IPS-18c (cell line): ENCODE measurements around the gene TTC7B.

Experiments used
- H3K4me3 ChIP-seq: 2 replicates; pipeline ENCODE4 v1.7.0; 2013; ENCODE audit warnings: low read depth, mild to moderate bottlenecking, low read length, moderate library complexity; ENCODE audit not compliant: insufficient read depth
- H3K9me3 ChIP-seq: one replicate; pipeline ENCODE4 v1.6.1; 2013; ENCODE audit warnings: mild to moderate bottlenecking, low read length, moderate library complexity; ENCODE audit not compliant: control insufficient read depth, insufficient read depth

TTC7B gene

GRCh38 chr14:90616313-90616712, 199.9 kb downstream of the TTC7B start:
- Histone ChIP-seq H3K9me3 (no peaks in the 10 kb centered on the region), H3K4me3 (no peak overlapping the region)

GRCh38 chr14:90615517-90616060, 200.6 kb downstream of the TTC7B start:
- H3K4me3 ChIP-seq: no peak overlapping the region

DNA sequence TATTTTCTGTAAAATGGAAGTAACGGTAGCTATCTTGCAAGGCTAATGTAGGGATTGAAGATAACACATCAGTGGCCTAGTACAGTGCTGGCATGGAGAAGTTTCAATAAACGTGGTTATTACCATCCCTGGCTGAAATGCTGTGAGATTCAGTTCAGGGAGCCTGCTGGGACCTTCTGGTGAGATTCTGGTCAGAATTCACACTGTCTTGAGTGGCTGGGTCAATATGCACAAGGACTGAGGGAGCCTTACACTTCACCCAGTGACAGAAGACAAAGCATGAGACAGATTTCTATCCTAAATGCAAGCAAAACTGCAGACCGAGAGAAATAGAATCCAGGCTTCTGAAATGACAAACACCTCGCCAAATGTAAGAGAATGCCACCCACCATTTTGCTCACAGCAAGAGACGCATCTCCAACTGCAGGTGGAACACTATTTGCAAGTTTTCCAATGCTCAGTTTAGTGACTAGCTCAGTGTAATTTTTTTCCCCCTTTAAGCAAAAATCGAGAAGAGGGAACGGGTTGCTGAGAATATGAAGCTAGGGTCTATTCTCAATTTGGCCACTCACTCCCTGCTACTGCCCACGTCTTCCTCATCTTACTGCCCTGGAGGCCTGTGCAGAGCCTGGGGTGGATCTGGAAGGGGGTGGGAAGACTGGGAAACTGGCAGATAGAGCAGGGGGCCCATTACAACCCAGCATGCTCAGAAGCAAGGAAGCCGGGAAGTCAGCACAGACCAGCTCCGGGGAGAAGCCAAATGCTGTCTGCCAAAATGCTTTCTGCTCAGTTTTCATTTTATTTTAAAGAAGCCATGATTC, 201.3 kb downstream of the TTC7B start:
- Histone ChIP-seq H3K4me3 (no peak overlapping the region), H3K9me3 (no peaks in the 10 kb centered on the region)

More at GRCh38 chr14:90615517-90616060, 200.6 kb downstream of the TTC7B start:
- no peaks in the 10 kb centered on the region for H3K9me3 ChIP-seq

DNA sequence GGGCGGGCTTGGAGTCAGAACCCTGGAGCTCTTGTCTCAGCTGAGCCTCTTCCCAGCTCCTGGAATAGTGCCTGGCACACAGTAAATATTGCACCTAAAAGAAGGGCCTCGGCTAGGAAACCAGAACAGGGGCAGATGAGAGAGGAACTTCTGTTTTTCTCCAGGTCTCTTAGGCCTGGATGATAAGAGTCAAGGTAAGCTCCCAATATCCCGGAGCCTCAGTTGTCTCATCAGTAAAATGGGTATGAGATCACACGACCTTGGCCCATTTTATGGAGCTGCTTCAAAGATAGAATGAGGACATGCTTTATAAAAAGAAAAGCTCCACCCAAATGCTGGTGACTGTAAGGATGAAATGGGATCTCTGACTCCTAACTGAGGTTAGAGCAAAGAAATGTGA, 202.2 kb downstream of the TTC7B start:
- Histone ChIP-seq H3K4me3 (no peak overlapping the region), H3K9me3 (no peaks in the 10 kb centered on the region)

- H3K4me3 ChIP-seq: no peak overlapping the region
- H3K9me3 ChIP-seq: no peaks in the 10 kb centered on the region
Measured at GRCh38 chr14:90613453-90613852, 202.8 kb downstream of the TTC7B start.

DNA sequence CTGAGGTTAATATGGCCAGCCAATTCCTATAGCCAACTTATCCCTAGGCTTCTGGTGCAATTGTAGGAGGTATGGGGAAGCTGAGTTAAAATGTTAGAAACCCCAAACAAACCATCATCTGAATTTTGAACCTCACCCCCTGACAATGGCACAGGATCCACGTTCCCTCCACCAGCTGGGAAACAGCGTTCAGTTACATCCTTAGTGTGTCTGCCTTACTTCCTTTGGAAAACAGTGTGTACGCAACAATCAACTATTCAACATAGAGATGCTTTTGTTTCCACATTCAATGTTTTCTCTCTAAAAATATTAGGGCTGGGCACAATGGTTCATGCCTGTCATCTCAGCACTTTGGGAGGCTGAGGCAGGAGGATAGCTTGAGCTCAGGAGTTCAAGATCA, 203.4 kb downstream of the TTC7B start:
- Histone ChIP-seq H3K9me3 (no peaks in the 10 kb centered on the region), H3K4me3 (no peak overlapping the region)

DNA sequence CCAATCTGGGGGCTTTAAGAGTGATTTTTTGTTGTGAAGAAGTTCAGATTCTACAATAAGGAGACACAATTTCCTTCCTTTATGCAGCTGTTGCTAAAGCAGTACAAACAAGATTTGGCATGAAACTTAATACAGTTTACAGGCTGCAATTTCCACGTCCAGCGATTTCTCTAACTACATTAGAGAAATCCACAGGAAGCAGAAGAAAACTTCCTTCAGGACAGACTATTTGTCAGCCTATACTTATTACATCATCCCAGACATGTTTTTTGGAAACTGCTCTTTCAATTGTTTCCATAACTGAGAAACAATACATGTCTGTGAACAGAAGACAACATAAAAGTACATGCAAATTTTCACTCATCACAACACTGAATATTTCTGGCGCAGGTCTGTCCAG, 204.3 kb downstream of the TTC7B start:
- no peak overlapping the region for H3K4me3 ChIP-seq
- H3K9me3 ChIP-seq: no peaks in the 10 kb centered on the region

- Histone ChIP-seq H3K9me3 (no peaks in the 10 kb centered on the region), H3K4me3 (no peak overlapping the region)
Measured at GRCh38 chr14:90611501-90611900, 204.7 kb downstream of the TTC7B start.

- no peak overlapping the region for H3K4me3 ChIP-seq
- H3K9me3 ChIP-seq: no peaks in the 10 kb centered on the region
Measured at GRCh38 chr14:90610346-90611040, 205.7 kb downstream of the TTC7B start.

DNA sequence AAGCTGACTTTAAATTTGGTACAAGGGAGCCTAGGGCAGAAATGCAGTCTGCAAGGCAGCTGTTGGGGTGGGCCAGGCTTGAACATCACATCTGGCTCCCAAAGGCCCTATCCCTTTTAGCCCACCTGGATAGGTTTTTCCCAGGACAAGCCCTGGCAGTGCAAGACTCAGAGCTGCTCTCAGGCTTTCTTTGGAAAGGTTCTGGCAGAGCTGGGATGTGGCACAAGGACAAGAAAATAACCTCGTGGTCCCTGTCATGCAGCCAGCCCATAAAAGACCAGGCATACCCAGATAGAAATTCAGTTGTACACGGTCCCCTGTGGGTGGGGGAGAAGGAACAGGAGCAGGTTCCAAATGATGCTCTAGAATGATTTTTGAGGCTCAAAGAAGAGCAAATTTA, 206.9 kb downstream of the TTC7B start:
- no peaks in the 10 kb centered on the region for H3K9me3 ChIP-seq

DNA sequence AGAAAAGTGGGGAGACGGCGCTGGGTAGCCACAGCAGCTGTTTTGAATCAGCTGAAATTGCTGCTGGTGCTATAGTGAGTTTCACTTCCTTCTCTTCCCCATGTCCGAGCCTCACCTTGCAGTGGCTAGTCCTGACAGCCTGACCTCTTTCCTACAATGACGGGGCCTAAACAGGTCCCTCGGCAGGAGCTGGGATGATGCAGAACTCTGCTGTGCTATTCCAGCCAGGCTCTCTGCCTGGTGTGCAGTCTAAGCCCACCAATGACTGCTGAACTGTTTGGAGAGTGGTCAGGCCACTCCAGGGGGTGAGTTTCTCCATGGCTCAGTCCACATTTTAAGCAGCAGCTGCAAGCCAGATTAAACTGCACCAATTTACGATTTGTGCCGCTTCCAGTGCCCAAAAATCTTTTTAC, 207.3 kb downstream of the TTC7B start:
- no peaks in the 10 kb centered on the region for H3K9me3 ChIP-seq
- H3K4me3 ChIP-seq: no peak overlapping the region

More for the DNA sequence above, 206.9 kb downstream of the TTC7B start:
- H3K4me3 ChIP-seq: no peak overlapping the region

- Histone ChIP-seq H3K4me3 (no peak overlapping the region), H3K9me3 (no peaks in the 10 kb centered on the region)
Measured at GRCh38 chr14:90608281-90608680, 207.9 kb downstream of the TTC7B start.

- Histone ChIP-seq H3K9me3 (no peaks in the 10 kb centered on the region), H3K4me3 (no peak overlapping the region)
Measured at GRCh38 chr14:90607141-90607540, 209.1 kb downstream of the TTC7B start.

DNA sequence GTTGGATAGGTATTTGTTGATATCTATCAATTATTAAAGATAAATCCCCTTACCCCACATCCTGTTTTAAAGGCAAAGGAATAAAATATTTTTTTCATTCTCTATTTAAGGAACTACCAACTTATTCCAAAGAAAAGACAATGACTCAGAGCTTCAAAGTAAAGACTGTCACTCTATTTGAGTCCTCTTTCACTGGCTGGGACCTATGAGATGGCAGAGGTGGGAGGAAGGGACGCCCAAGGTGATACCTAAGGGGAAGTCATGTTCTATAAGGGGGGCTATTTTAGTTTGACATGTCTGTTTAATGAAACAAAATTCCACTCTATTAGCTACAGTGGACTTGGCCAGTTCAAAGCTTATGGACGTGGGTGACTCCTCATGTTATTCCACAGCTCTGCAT, 209.8 kb downstream of the TTC7B start:
- no peaks in the 10 kb centered on the region for H3K9me3 ChIP-seq
- no peak overlapping the region for H3K4me3 ChIP-seq

DNA sequence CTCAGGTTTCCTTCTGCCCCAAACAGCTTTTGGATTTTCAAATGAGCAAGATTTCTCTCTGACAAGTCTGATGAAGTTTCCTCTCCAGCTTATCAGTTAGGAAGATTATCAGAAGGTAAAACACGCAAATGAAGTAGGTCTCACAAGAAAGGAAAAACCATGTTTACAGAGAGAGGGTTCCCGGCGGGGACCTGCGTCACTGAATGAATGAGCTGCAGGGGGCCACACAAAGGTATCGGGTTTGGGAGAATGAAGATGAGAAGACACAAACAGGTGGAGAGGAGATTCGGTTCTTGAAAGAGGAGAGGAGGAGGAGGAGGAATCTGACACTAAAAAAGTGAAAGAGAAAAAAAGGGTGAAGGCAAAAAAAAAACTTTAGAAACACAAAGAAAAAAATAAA, 210.8 kb downstream of the TTC7B start:
- H3K4me3 ChIP-seq: no peak overlapping the region
- no peaks in the 10 kb centered on the region for H3K9me3 ChIP-seq

GRCh38 chr14:90604356-90604755, 211.9 kb downstream of the TTC7B start:
- Histone ChIP-seq H3K9me3 (no peaks in the 10 kb centered on the region), H3K4me3 (no peak overlapping the region)

- H3K9me3 ChIP-seq: no peaks in the 10 kb centered on the region
- no peak overlapping the region for H3K4me3 ChIP-seq
Measured at GRCh38 chr14:90603841-90604240, 212.4 kb downstream of the TTC7B start.

- Histone ChIP-seq H3K9me3 (no peaks in the 10 kb centered on the region), H3K4me3 (no peak overlapping the region)
Measured at GRCh38 chr14:90603336-90603735, 212.9 kb downstream of the TTC7B start.
